HEK293T (cell line): Measurements from ENCODE around the gene DOK1.
"Not testable (repeated sequence)": the region's sequence is repeated elsewhere in the genome, so short reads cannot be mapped to it uniquely, and the experiment has no call there.

Source experiments
- CTCF ChIA-PET: fragments of 350-600 bp; formaldehyde crosslinking; extraction: SDS; loops from one replicate; lab custom pipeline; 2021; ENCODE audit warnings: antibody characterized with exemption, inconsistent platforms; lab: Yijun Ruan, JAX
- POLR2A ChIA-PET: fragments of 350-600 bp; formaldehyde crosslinking; extraction: SDS; loops from one replicate; lab custom pipeline; 2020; ENCODE audit warnings: antibody characterized with exemption, inconsistent platforms; lab: Yijun Ruan, JAX
- DNase-seq: peaks from one replicate; pipeline ENCODE4 v3.0.0; 2012; ENCODE audit warnings: mixed read lengths; ENCODE audit errors: extremely low spot score
- ARNT ChIP-seq: fragments of 450-650 bp; IDR thresholded peaks from 2 replicates; pipeline ENCODE4 v1.6.1; 2017; ENCODE audit warnings: mild to moderate bottlenecking
- BHLHE40 ChIP-seq: fragments of 450-650 bp; IDR thresholded peaks from 2 replicates; pipeline ENCODE4 v1.6.1; 2016; ENCODE audit warnings: mild to moderate bottlenecking, moderate library complexity, borderline replicate concordance
- CTBP1 ChIP-seq: fragments of 450-650 bp; IDR thresholded peaks from 2 replicates; pipeline ENCODE4 v1.6.1; 2016; ENCODE audit warnings: borderline replicate concordance
- ELF4 ChIP-seq: fragments of 450-650 bp; IDR thresholded peaks from 2 replicates; pipeline ENCODE4 v1.6.1; 2017; ENCODE audit warnings: antibody characterized with exemption
- FOXA1 ChIP-seq: fragments of 450-650 bp; IDR thresholded peaks from 2 replicates; pipeline ENCODE4 v1.6.1; 2016; ENCODE audit warnings: mild to moderate bottlenecking
- FOXK2 ChIP-seq: fragments of 450-650 bp; IDR thresholded peaks from 2 replicates; pipeline ENCODE4 v1.6.1; 2016; ENCODE audit warnings: mild to moderate bottlenecking
- FOXM1 ChIP-seq: fragments of 450-650 bp; IDR thresholded peaks from 2 replicates; pipeline ENCODE4 v1.6.1; 2017; ENCODE audit warnings: mild to moderate bottlenecking, borderline replicate concordance
- HDGF ChIP-seq: fragments of 450-650 bp; IDR thresholded peaks from 2 replicates; pipeline ENCODE4 v1.6.1; 2017; ENCODE audit warnings: antibody characterized with exemption, borderline replicate concordance
- L3MBTL2 ChIP-seq: fragments of 450-650 bp; conservative IDR thresholded peaks from 2 replicates; pipeline ENCODE4 v1.6.1; 2016; ENCODE audit warnings: mild to moderate bottlenecking
- LEF1 ChIP-seq: fragments of 450-650 bp; IDR thresholded peaks from 2 replicates; pipeline ENCODE4 v1.6.1; 2017; ENCODE audit warnings: mild to moderate bottlenecking, borderline replicate concordance
- NFRKB ChIP-seq: fragments of 450-650 bp; IDR thresholded peaks from 2 replicates; pipeline ENCODE4 v1.6.1; 2016; ENCODE audit warnings: mild to moderate bottlenecking, moderate library complexity
- PKNOX1 ChIP-seq: fragments of 450-650 bp; IDR thresholded peaks from 2 replicates; pipeline ENCODE4 v1.6.1; 2016
- SP1 ChIP-seq: fragments of 450-650 bp; IDR thresholded peaks from 2 replicates; pipeline ENCODE4 v1.6.1; 2017
- SUZ12 ChIP-seq: fragments of 450-650 bp; IDR thresholded peaks from 2 replicates; pipeline ENCODE4 v1.6.1; 2016; ENCODE audit warnings: mild to moderate bottlenecking
- TARDBP ChIP-seq: fragments of 450-650 bp; IDR thresholded peaks from 2 replicates; pipeline ENCODE4 v1.6.1; 2016
- ZNF384 ChIP-seq: fragments of 450-650 bp; IDR thresholded peaks from 2 replicates; pipeline ENCODE4 v1.6.1; 2016

The DOK1 gene

GRCh38 chr2:74556831-74557370, 2.4 kb downstream of the DOK1 start:
- ChIA-PET CTCF (no interaction called here), POLR2A (no interaction called here)
- TF ChIP-seq SP1 (no peak), NFRKB (no peak), PKNOX1 (no peak), BHLHE40 (no peak), CTBP1 (no peak), ARNT (no peak), ELF4 (no peak), FOXA1 (no peak), ZNF384 (no peak), FOXM1 (no peak), L3MBTL2 (no peak), HDGF (no peak), TARDBP (no peak), FOXK2 (no peak), SUZ12 (no peak)
- no peak for DNase-seq

DNA sequence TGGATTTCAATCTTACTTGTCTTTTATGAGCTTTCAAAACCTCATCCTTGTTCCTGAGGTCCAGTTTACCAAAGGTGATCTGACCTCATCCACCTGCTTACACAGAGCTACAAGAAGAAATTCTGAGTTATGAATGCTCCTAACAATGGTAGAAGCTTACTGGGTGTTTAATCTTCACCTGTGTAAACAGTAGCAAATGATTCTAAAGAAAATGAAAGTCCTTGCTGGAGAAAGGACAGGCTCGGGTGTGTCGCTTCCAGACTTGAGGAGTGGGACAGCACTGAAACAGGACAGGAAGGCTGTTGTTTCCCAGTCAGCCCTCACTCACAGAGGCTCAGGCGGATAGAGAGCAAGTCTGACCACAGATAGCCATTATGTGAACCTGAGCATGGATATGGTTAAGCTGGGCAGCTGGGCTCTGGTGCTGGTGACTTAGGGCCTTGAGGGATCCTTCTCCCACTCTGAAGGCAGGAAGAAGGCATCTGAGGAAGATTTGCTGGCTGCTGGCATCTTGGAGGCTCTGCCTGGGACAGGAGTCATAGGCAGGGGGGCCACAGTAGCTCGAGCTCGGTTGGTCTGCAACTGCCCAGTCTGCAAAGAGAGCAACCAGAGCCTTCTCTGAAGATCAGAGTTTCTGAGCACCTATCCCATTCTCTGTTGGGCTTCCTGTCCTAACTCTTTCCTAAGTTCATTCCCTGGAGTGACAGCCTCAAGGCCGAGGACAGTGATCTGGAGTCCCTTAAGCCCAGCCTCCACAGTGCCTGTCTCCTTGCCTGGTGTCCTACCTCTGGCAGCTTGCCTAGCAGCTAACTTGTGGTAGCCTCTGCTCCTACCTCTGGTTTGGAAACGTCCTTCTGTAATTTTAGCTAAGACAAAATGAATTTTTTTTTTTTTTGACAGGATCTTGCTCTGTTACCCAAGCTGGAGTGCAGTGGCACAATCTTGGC, 4.0 kb downstream of the DOK1 start:
- no peak for TF ChIP-seq FOXK2
- TF ChIP-seq SP1, result no peak
- TF ChIP-seq CTBP1, result no peak
- TF ChIP-seq TARDBP, result no peak
- no peak for TF ChIP-seq ARNT
- TF ChIP-seq FOXM1, result no peak
- no peak for TF ChIP-seq BHLHE40
- no peak for DNase-seq
- ChIA-PET CTCF (interaction anchor here (0.5 kb wide), 1 partner anchor 15 kb away, joined by 5 read pairs; no protein-coding TSS in a partner anchor), POLR2A (interaction anchor here (0.7 kb wide), 1 partner anchor 9 kb away, joined by 3 read pairs; no protein-coding TSS in a partner anchor)

DNA sequence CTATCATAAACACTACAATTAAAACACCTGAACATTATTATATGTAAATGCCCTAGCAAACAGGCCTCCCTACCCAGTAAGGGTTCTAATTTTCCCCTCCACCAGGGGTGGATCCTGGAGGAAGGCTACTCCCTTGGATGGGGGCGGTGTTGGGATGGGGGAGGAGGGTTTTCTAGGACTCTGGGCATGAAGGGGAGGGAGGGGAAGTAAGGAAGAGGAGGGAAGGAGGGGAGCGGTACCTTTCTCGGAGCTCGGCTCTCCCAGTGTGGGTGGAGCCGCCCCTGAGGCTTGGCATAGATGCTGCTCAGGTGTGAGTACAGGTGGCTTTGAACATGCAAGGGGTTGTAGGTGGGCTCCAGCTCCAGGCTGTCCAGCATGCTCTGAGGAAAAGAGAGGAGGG, 5.4 kb downstream of the DOK1 start:
- ChIA-PET CTCF (interaction anchor here (0.6 kb wide), 1 partner anchor 251 kb away, joined by 4 read pairs; no protein-coding TSS in a partner anchor), POLR2A (no interaction called here)
- no peak for DNase-seq
- TF ChIP-seq FOXM1 (no peak), L3MBTL2 (no peak), SUZ12 (no peak), PKNOX1 (no peak), FOXK2 (no peak), NFRKB (no peak), ARNT (no peak), ELF4 (no peak), CTBP1 (no peak), SP1 (no peak), LEF1 (no peak), BHLHE40 (no peak), FOXA1 (no peak), HDGF (no peak), ZNF384 (no peak)

DNA sequence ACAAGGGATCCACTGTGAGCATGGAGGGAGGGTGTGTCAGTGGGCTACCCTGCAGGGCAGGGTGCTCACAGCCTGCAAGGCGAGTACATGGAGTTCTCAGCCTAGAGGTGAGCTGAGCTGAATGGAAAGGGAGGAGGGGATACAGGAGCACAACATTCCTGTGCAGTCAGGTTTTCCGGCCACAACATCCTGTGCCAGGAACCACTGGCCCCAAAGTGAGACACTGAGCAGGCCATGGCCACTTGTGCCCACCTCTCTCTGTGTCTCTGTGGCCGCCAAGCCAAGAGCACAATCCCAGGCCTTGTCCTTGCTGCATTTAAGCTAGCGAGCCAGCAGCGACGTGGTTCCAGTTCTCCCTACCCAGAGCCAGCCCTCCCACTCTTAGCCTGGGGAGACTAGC, 6.1 kb downstream of the DOK1 start:
- TF ChIP-seq HDGF, result no peak
- TF ChIP-seq ZNF384, result no peak
- no peak for TF ChIP-seq LEF1
- no peak for TF ChIP-seq TARDBP
- TF ChIP-seq BHLHE40, result no peak
- no peak for TF ChIP-seq ELF4
- TF ChIP-seq CTBP1, result no peak
- no peak for TF ChIP-seq SP1
- no peak for TF ChIP-seq FOXA1
- TF ChIP-seq FOXK2, result no peak
- TF ChIP-seq NFRKB, result no peak
- DNase-seq, result no peak
- ChIA-PET POLR2A (no interaction called here), CTCF (no interaction called here)

DNA sequence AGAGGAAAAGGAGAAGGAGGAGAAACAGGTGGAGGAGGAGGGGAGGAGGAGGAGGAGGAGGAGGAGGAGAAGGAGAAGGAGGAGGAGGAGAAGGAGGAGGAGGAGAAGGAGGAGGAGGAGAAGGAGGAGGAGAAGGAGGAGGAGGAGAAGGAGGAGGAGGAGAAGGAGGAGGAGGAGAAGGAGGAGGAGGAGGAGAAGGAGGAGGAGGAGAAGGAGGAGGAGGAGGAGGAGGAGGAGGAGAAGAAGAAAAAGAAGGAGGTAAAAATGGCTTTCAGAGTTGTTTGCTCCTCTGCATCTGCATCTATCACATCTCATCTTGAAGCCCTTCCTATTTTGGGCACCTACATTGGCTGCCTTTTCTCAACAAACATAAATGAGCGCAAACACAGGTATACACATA, 6.5 kb downstream of the DOK1 start:
- DNase-seq, CTCF ChIA-PET, POLR2A ChIA-PET: not testable (repeated sequence)

GRCh38 chr2:74562126-74562775, 7.7 kb downstream of the DOK1 start:
- POLR2A ChIA-PET, result no interaction called here
- CTCF ChIA-PET, result no interaction called here
- no peak for DNase-seq
- no peak for TF ChIP-seq TARDBP
- no peak for TF ChIP-seq ARNT
- TF ChIP-seq ELF4, result no peak
- TF ChIP-seq FOXA1, result no peak
- no peak for TF ChIP-seq PKNOX1
